Mucosa of descending colon (tissue), 3 donors: ENCODE data around the gene LHCGR. TPM values are rescaled to one million over a fixed set of nuclear protein-coding genes. Genes with fewer than 3 reads are reported as not detected.
A peak's percentile ranks its signal among the peaks of the same experiment; 100 is the strongest.

Experiments
- ATAC-seq: fragments of 200-7000 bp; cut with Tn5 transposase; one replicate; pipeline ENCODE4 v1.9.1; 2020; ENCODE audit warnings: mild to moderate bottlenecking, moderate library complexity
- DNase-seq, 3 donors: peaks; one replicate each; pipeline ENCODE4 v3.0.0-alpha.2; 2020
- H3K36me3 ChIP-seq: fragments of 200-600 bp; one replicate; pipeline ENCODE4 v1.8.0; 2021; ENCODE audit warnings: low read depth, mild to moderate bottlenecking
- H3K4me1 ChIP-seq: fragments of 200-600 bp; one replicate; pipeline ENCODE4 v1.8.0; 2021; ENCODE audit warnings: low read depth, mild to moderate bottlenecking
- H3K4me3 ChIP-seq: fragments of 200-600 bp; one replicate; pipeline ENCODE4 v1.8.0; 2021; ENCODE audit warnings: mild to moderate bottlenecking
- H3K9me3 ChIP-seq: fragments of 200-600 bp; one replicate; pipeline ENCODE4 v1.8.0; 2021; ENCODE audit warnings: mild to moderate bottlenecking
- intact Hi-C, 2 donors: fragments of 100-400 bp; cut with DNase I in 1 of 2; cut with micrococcal nuclease in 1 of 2; formaldehyde crosslinking; loops; one replicate each; pipeline versions ENCODE4 v1.11.0 to v1.11.1; 2022; cut with DNase I, micrococcal nuclease
- long read RNA-seq, 2 donors: library from polyadenylated mRNA; unstranded; transcript quantifications; one replicate each; pipeline ENCODE4 v2.0.0, GENCODE V29; 2019 to 2021
- total RNA-seq, 3 donors: library from RNA; stranded (reverse); fragmentation: NEBNext Ultra II Directional in 2 of 3; extraction: Animal tissue kit (Norgen Biotek cat#: 25700) in 2 of 3; gene quantifications; one replicate each; pipeline versions ENCODE4 v1.2.1 to v1.2.4, GENCODE V29; 2021 to 2023
- TF ChIP-seq, protein P1 (sequence below): fragments of 200-600 bp; IDR thresholded peaks from one replicate; pipeline ENCODE4 v1.8.0; 2022; ENCODE audit warnings: antibody characterized with exemption, mild to moderate bottlenecking
- donor health status: DM: no; HTN: no; CAD: no; lungs with moderate emphysema.
- donor health status: DM: no; HTN: no; CAD: no.
- donor health status: DM: no; HTN: yes; CAD: no.

Gene LHCGR
- not detected for total RNA-seq
- long read RNA-seq, donor 1, partial matches to known transcripts = 0 of 1 reads
- long read RNA-seq, donor 1, other reads (novel, unspliced or antisense) = 1 of 1 reads
- long read RNA-seq, donor 2, partial matches to known transcripts = 0 of 1 reads
- long read RNA-seq, donor 2, other reads (novel, unspliced or antisense) = 1 of 1 reads

DNA sequence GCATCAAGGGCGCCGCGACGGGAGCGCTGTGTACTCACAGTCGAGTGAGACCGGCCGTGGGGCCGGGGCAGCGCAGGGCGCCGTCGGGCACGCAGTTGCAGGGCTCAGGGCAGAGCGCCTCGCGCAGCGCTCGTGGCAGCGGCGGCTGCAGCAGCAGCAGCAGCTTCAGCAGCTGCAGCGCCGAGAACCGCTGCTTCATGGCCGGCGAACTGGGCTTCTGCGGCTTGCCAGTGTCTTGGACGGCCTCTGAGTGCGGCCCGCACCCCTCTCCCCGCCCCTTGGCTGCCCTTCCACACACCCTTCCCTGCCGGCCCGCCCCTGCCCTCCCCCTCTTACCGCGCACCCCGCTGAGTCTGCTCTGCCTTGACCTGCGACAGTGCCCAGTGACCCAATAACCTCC is at the start of gene LHCGR:
Gene LHCGR, minus strand, starts transcription at position 252 of the 400 bp plus-strand sequence. Its CDS starts 53 bp downstream, at position 199.
- no peaks in the 10 kb centered on the region for H3K9me3 ChIP-seq
- H3K36me3 ChIP-seq = no peaks in the 10 kb centered on the region
- intact Hi-C loops = no loop called here
- TF ChIP-seq, protein P1, sequence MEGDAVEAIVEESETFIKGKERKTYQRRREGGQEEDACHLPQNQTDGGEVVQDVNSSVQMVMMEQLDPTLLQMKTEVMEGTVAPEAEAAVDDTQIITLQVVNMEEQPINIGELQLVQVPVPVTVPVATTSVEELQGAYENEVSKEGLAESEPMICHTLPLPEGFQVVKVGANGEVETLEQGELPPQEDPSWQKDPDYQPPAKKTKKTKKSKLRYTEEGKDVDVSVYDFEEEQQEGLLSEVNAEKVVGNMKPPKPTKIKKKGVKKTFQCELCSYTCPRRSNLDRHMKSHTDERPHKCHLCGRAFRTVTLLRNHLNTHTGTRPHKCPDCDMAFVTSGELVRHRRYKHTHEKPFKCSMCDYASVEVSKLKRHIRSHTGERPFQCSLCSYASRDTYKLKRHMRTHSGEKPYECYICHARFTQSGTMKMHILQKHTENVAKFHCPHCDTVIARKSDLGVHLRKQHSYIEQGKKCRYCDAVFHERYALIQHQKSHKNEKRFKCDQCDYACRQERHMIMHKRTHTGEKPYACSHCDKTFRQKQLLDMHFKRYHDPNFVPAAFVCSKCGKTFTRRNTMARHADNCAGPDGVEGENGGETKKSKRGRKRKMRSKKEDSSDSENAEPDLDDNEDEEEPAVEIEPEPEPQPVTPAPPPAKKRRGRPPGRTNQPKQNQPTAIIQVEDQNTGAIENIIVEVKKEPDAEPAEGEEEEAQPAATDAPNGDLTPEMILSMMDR = no peak
- DNase-seq = no peak
- no peak within 1 kb of the TSS for H3K4me3 ChIP-seq
- peak; percentile 13 for ATAC-seq
- H3K4me1 ChIP-seq = no peaks in the 10 kb centered on the region

DNA sequence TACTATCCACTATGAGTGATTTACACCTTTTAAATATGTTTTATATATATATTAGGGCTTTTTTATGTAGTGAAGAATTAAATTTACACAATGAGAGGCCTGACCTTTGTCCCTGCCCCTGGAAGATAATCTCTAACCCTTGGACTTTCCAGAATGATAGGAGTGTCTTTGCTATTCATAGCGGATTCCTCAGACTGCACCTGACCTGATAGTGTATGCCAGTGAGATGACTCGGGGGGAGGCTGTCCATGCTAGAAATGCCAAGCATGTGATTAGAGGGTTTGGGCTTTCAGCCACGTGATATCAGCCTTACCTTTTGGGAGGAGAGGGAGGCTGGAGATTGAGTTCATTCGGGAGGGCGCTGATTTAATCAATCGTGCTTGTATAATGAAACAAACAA is 44.1 kb upstream of the LHCGR start:
- TF ChIP-seq, protein P1 = no peak
- Histone ChIP-seq H3K4me1 (no peaks in the 10 kb centered on the region), H3K4me3 (no peak overlapping the region), H3K9me3 (no peaks in the 10 kb centered on the region), H3K36me3 (no peaks in the 10 kb centered on the region)
- ATAC-seq (no peak), DNase-seq (no peak)
- intact Hi-C loops = no loop called here

DNA sequence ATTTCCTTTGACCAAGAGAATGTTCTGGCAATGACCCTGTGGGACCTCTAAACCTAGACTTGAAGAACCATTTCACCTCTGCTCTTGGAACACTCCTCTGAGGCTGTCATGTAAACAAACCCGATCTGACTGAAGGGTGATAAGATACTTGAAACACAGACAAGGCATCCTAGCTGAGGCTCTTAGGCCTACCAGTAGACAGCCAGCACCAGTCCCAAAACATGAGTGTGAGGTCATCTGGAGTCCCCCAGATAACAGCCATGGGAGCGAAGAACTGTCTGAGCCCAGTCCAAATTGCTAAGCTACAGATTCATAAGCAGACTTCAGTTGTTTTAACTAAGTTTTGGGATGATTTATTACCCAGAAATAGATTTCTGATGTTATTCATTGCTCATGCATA is 39.5 kb upstream of the LHCGR start:
- intact Hi-C loops = no loop called here
- ATAC-seq = no peak
- TF ChIP-seq, protein P1 = no peak
- Histone ChIP-seq H3K4me3 (no peak overlapping the region), H3K9me3 (no peaks in the 10 kb centered on the region), H3K36me3 (no peaks in the 10 kb centered on the region), H3K4me1 (no peaks in the 10 kb centered on the region)
- no peak for DNase-seq

DNA sequence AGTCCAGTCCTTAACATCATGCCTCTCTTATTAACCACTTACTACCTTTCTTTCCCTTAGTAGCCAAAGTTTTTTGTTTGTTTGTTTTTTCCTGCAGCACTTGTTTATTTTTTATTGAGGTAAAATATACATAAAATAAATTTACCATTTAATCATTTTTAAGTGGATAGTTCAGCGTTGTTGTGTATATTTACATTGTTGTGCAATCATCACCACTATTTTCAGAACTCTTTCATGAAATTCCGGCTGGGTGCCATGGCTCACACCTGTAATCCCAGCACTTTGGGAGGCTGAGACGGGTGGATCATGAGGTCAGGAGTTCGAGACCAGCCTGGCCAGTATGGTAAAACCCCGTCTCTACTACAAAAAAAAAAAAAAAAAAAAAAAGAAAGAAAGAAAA is 38.1 kb upstream of the LHCGR start:
- Histone ChIP-seq H3K4me3 (no peak overlapping the region), H3K36me3 (no peaks in the 10 kb centered on the region), H3K9me3 (no peaks in the 10 kb centered on the region), H3K4me1 (no peaks in the 10 kb centered on the region)
- DNase-seq (no peak), ATAC-seq (no peak)
- TF ChIP-seq, protein P1 = no peak
- intact Hi-C loops = no loop called here

DNA sequence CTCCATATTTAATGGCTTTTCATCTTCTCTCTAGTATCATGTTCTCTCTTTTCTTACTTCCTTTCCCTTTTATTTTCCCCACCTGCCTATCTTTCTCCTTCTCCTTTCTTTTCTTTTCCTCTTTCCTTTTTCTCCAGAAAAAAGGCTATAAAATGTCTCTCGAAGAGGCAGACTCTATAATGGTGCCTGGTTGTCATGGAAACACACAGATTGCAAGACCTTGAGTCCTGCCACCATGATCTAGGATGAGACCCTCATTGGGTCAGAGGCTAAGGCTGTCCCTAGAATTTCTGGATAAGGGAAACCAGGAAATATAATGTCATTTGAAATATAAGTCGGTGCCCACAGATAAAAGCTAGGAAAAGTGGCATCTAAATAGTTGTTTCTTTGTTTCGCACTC is 36.5 kb upstream of the LHCGR start:
- no peak for ATAC-seq
- H3K4me3 ChIP-seq = no peak overlapping the region
- no peak for DNase-seq
- H3K9me3 ChIP-seq = no peaks in the 10 kb centered on the region
- no peaks in the 10 kb centered on the region for H3K36me3 ChIP-seq
- intact Hi-C loops = no loop called here
- H3K4me1 ChIP-seq = no peaks in the 10 kb centered on the region
- TF ChIP-seq, protein P1 = no peak
